ENCODE data around the gene LELP1.
"Not testable (repeated sequence)": the region's sequence is repeated elsewhere in the genome, so short reads cannot be mapped to it uniquely, and the experiment has no call there.

The LELP1 gene

GRCh38 chr1:153203130-153203529 lies at the start of gene LELP1:
LELP1 (plus strand) TSS chr1:153203430; CDS start chr1:153204708, 1,278 bp downstream.
- DNase-seq: no peak

- no peak for DNase-seq
Measured at GRCh38 chr1:153155541-153155940, 47.7 kb upstream of the LELP1 start.

DNA sequence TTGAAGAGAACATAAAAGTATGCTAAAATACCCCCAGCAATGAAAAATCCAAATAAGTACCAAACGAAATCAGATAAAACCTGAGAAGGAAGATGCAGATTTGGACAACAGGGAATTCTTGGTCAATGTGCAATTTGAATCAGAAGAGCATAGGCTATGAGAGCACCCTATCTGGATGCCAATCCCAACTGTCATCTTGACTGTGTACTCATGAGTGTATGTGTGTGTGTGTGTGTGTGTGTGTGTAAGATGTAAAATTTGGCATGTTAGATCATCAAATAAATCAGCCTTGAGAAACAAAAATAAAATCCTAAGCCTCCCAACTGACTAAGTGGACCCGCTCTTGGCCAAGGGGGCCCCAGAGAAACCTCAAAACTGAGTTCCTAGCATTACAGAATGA lies 34.5 kb upstream of the LELP1 start:
- no peak for DNase-seq

GRCh38 chr1:153174624-153175023 lies 28.6 kb upstream of the LELP1 start:
- no peak for DNase-seq

- no peak for DNase-seq
Measured at GRCh38 chr1:153178922-153179321, 24.3 kb upstream of the LELP1 start.

DNA sequence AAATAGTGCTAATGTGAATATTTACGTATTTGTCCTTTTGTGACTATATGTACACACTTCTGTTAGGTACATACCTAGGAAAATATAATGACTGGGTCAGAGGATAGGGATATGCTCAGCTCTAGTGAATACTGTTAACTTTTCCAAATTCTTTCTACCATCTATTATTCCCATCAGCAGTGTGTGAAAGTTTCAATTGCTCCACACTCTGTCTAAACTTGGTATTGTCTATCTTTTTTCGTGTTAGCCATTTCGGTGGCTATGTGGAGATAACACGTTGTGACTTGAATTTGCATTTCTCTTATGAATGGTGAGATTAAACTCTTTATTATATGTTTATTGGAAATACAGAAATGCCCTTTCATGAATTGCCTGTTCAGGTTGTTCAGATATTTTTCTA lies 22.7 kb upstream of the LELP1 start:
- DNase-seq: no peak

- not testable (repeated sequence) for DNase-seq
Measured at GRCh38 chr1:153188301-153188700, 14.9 kb upstream of the LELP1 start.

- no peak for DNase-seq
Measured at GRCh38 chr1:153190373-153190772, 12.9 kb upstream of the LELP1 start.

GRCh38 chr1:153192697-153193096 lies 10.5 kb upstream of the LELP1 start:
- DNase-seq: no peak

GRCh38 chr1:153194331-153195050 lies 8.7 kb upstream of the LELP1 start:
- DNase-seq: no peak

DNA sequence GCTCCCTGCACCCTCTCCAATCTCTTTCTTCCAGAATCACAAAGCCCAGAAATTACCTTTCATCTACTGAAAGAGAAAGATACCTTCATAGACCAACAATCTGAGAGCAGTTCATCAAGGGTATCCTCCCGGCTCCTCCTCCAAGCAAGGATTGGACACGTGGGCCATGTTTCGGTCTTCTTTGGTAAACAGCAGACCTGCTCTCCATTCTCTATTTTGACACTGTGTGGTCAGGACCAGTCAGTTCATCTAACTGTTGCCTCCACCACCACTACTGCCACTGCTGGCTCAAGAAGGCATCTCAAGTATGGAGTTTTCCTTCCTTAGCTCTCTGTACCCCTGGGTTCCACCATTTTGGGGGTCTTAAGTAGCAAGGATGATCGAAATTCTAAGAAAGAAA lies 8.0 kb upstream of the LELP1 start:
- no peak for DNase-seq

DNA sequence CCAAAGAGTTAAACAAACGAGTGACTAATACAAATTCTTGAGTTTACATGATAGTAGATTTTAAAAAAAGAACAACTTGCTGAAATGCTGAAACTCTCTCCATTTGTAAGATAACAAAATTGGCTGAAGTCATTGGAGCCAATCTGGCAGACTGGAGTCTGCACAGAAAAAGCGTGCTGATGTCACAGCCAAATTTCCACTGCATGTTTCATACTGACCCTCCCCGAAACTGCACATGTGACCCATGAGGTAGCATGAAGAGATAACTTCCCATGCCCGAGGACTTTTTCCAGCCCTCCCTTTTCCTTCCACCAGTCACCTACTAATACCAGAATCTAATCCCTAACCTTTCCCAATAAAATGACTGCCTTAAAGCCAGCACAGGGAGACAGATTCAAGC lies 1.2 kb upstream of the LELP1 start:
- no peak for DNase-seq

DNA sequence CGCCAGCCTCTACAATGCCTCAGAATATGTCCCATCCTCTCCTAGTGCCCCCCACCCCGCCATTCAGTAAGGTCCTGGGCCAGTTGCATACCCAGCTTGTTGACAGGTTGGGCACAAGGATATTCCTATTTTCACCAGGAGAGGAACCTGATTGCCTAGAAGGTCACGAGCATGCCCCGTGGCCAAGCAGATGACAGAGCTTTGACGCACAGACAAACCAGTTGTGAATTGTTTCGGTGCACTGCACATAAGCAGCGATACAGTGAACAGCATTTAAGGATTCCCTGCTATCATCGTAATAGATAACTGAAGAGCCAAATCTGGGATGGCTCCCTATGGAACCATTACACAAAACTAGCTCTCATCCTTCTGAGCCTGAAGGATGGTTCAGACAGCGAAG lies 3.4 kb downstream of the LELP1 start:
- no peak for DNase-seq

DNA sequence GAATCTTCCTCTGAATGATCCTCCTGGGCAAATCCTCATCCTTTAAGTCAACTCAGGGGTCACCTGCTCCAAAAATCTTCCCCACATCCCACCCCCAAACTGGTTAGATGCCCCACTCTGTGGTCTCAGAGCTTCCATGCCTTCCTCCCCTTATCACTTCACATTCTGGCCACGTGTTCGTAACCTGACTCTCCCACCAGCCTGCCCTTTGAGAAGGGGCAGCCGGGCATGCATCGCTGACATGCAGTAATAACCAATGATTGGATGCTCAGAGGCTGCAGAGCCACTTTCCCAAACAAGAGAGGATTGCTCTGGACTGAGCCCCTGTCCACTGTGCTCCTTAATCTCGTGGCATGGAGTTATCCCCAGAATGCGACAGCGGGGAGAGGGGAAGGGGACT lies 7.0 kb downstream of the LELP1 start:
- no peak for DNase-seq

DNA sequence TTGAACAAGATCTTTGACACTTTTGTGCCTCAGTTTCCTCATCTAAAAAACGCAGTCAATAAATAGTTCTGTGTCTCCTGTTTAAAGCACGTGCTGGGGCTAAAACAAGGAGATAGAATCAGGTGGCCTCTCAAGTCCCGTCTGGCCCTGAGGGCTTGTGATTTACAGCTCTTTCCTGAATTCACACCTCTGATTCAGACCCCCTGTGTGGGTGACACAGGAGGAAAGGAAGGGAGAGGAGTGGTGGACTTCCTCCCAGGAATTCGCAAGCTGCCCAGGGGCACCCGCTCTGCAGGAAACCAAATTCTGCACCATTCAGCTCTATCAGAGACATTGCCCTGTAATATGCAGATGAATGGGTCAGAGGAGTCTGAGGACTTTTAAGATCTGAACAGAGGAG lies 9.0 kb downstream of the LELP1 start:
- no peak for DNase-seq

DNA sequence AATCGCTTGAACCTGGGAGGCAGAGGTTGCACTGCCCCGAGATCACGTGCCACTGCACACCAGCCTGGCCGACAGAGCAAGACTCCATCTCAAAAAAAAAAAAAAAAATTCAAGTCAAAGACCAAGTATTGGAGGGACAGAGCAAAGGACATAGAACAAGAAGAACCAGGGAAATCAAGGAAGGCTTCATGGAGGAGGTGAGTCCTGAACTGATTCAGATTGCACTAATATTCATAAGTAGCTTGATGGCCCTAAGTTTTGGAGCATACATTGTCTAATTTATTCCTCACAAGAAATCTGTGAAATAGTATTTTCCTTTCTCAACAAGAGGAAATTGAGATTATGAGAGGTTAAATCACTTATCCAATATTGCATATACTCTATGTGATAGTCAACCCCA lies 10.3 kb downstream of the LELP1 start:
- DNase-seq: no peak

GRCh38 chr1:153217212-153217611 lies 14.0 kb downstream of the LELP1 start, which contains the start of gene PRR9:
PRR9 (plus strand) TSS chr1:153217584; CDS start chr1:153218145, 561 bp downstream.
- DNase-seq: no peak

- no peak for DNase-seq
Measured at GRCh38 chr1:153217744-153218416, 14.7 kb downstream of the LELP1 start.

GRCh38 chr1:153220606-153221303 lies 17.5 kb downstream of the LELP1 start:
- DNase-seq: no peak

- DNase-seq: peak in 1 of 2 donors; percentile 21
Measured at GRCh38 chr1:153223040-153223891, 20.0 kb downstream of the LELP1 start.

DNA sequence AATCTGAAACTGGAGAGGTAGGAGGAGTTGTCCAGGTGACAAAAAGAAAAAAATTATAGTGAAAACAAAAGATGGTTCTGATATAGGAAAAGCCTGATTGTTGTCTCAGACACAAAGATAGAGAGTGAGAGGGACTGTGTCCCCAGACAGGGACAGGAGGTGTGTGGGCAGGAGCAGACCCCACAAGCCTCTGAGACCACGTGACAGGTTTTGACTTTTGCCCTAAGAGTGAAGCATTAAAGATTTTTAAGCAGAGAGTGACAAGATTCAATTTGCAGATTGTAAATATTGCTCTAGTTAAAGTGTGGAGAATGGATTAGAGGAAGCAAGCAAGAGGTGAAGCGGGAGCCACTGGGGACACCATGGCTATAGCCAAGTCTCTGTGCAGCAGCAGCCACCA lies 24.6 kb downstream of the LELP1 start:
- DNase-seq: no peak

GRCh38 chr1:153228491-153228890 lies 25.3 kb downstream of the LELP1 start:
- no peak for DNase-seq

Measured in bone marrow (tissue), 2 donors.